ENCODE results near the gene LRRC17. TPM values are rescaled to one million over a fixed set of nuclear protein-coding genes. Genes with fewer than 3 reads are reported as not detected.

The LRRC17 gene
- total RNA-seq, 1 donor: 12.3 TPM

DNA sequence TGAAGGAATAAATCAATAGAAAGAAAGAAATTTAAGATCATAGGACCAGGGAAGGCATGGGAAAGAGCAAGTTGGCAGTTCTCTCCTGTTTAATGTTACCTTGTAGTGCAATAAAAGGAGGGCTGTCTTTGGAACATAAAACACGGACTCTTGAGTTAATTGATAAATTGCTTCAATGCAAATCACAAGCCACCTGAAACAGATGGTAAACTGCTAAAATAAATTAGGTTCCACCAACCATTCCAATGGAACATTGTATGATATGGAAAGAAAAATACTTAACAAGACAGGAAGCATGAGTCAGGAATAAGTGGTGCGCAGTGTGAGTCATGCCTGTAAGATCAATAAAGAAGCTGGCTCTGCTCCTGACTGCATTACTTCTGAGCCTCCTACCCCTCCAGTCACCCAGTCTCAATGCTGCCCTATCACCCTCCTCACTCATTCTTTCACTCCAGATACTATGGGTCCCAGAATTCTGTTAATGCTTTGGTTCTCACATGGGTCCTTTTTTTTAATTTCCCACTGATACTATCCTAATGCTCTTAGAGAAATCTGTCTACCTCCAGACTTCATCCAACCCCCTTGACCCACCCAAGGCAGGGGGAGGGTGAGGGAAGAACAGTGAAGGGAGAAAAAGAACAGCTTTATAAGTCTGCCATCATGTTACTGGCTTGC, 78.9 kb downstream of the LRRC17 start:
- H3K79me2 ChIP-seq (ENCODE audit: insufficient read depth, low read length): no peaks in the 10 kb centered on the region
- peak overlapping the region; percentile 75 for H3K27ac ChIP-seq (ENCODE audit: low read depth, low read length)
- H3K36me3 ChIP-seq (ENCODE audit: insufficient read depth, low read length): no peaks in the 10 kb centered on the region
- no peaks in the 10 kb centered on the region for H3K9me3 ChIP-seq (ENCODE audit: low read depth, low read length)
- no peaks in the 10 kb centered on the region for H3K27me3 ChIP-seq (ENCODE audit: insufficient read depth, low read length)
- H3K4me3 ChIP-seq (ENCODE audit: insufficient read depth, low read length): no peak overlapping the region
- peak; percentile 88 for DNase-seq (ENCODE audit: insufficient read length, low spot score, missing footprints)
- TF ChIP-seq CTCF (IDR thresholded peaks at IDR 0.05; ENCODE audit: extremely low read depth, low read depth, low read length): no peak
- no peak overlapping the region for H2AFZ ChIP-seq (ENCODE audit: low read length)
- no peaks in the 10 kb centered on the region for H4K20me1 ChIP-seq (ENCODE audit: insufficient read depth, low read length)
- peak overlapping the region; percentile 14 for H3K4me2 ChIP-seq (ENCODE audit: insufficient read depth, low read length)
- peaks cover 41% of the 10 kb centered on the region for H3K4me1 ChIP-seq (ENCODE audit: insufficient read depth, low read length)

- Histone ChIP-seq H3K4me2 (ENCODE audit: insufficient read depth, low read length) (peak overlapping the region; percentile 13), H2AFZ (ENCODE audit: low read length) (no peak overlapping the region), H4K20me1 (ENCODE audit: insufficient read depth, low read length) (no peaks in the 10 kb centered on the region), H3K4me3 (ENCODE audit: insufficient read depth, low read length) (no peak overlapping the region), H3K36me3 (ENCODE audit: insufficient read depth, low read length) (no peaks in the 10 kb centered on the region), H3K27ac (ENCODE audit: low read depth, low read length) (peak overlapping the region; percentile 75), H3K4me1 (ENCODE audit: insufficient read depth, low read length) (peaks cover 41% of the 10 kb centered on the region), H3K9me3 (ENCODE audit: low read depth, low read length) (no peaks in the 10 kb centered on the region), H3K79me2 (ENCODE audit: insufficient read depth, low read length) (no peaks in the 10 kb centered on the region), H3K27me3 (ENCODE audit: insufficient read depth, low read length) (no peaks in the 10 kb centered on the region)
- DNase-seq (ENCODE audit: insufficient read length, low spot score, missing footprints): no peak
- no peak for TF ChIP-seq CTCF (IDR thresholded peaks at IDR 0.05; ENCODE audit: extremely low read depth, low read depth, low read length)
Observed at GRCh38 chr7:102992509-102992937, 79.7 kb downstream of the LRRC17 start.

GRCh38 chr7:102992938-102993717, 80.3 kb downstream of the LRRC17 start:
- Histone ChIP-seq H4K20me1 (ENCODE audit: insufficient read depth, low read length) (no peaks in the 10 kb centered on the region), H3K9me3 (ENCODE audit: low read depth, low read length) (no peaks in the 10 kb centered on the region), H3K36me3 (ENCODE audit: insufficient read depth, low read length) (no peaks in the 10 kb centered on the region), H3K79me2 (ENCODE audit: insufficient read depth, low read length) (no peaks in the 10 kb centered on the region), H3K4me2 (ENCODE audit: insufficient read depth, low read length) (peak overlapping the region; percentile 23), H3K4me3 (ENCODE audit: insufficient read depth, low read length) (no peak overlapping the region), H3K4me1 (ENCODE audit: insufficient read depth, low read length) (peaks cover 41% of the 10 kb centered on the region), H3K27me3 (ENCODE audit: insufficient read depth, low read length) (no peaks in the 10 kb centered on the region), H3K27ac (ENCODE audit: low read depth, low read length) (peak overlapping the region; percentile 75), H2AFZ (ENCODE audit: low read length) (no peak overlapping the region)
- DNase-seq (ENCODE audit: insufficient read length, low spot score, missing footprints): peak; percentile 81
- no peak for TF ChIP-seq CTCF (IDR thresholded peaks at IDR 0.05; ENCODE audit: extremely low read depth, low read depth, low read length)

- DNase-seq (ENCODE audit: insufficient read length, low spot score, missing footprints): no peak
- no peaks in the 10 kb centered on the region for H4K20me1 ChIP-seq (ENCODE audit: insufficient read depth, low read length)
- TF ChIP-seq CTCF (IDR thresholded peaks at IDR 0.05; ENCODE audit: extremely low read depth, low read depth, low read length): no peak
- H3K4me2 ChIP-seq (ENCODE audit: insufficient read depth, low read length): peak overlapping the region; percentile 23
- no peak overlapping the region for H2AFZ ChIP-seq (ENCODE audit: low read length)
- no peaks in the 10 kb centered on the region for H3K36me3 ChIP-seq (ENCODE audit: insufficient read depth, low read length)
- H3K79me2 ChIP-seq (ENCODE audit: insufficient read depth, low read length): no peaks in the 10 kb centered on the region
- H3K27me3 ChIP-seq (ENCODE audit: insufficient read depth, low read length): no peaks in the 10 kb centered on the region
- H3K4me3 ChIP-seq (ENCODE audit: insufficient read depth, low read length): no peak overlapping the region
- no peaks in the 10 kb centered on the region for H3K9me3 ChIP-seq (ENCODE audit: low read depth, low read length)
- H3K27ac ChIP-seq (ENCODE audit: low read depth, low read length): peak overlapping the region; percentile 75
- peaks cover 41% of the 10 kb centered on the region for H3K4me1 ChIP-seq (ENCODE audit: insufficient read depth, low read length)
Observed at GRCh38 chr7:102993718-102994029, 80.9 kb downstream of the LRRC17 start.
